Thyroid gland (tissue), 4 donors: Measurements from ENCODE around the gene MYOG.

Experiments used
- CTCF ChIP-seq, 6 experiments: fragments of 200-600 bp in 3 of 6; fragments of 450-650 bp in 3 of 6; sonication (generic) in 3 of 6; IDR thresholded peaks; one replicate each; pipeline ENCODE4 v1.5.1; 2016 to 2019; ENCODE audit warnings: antibody characterized with exemption in 6 of 6, mild to moderate bottlenecking in 2 of 6, inconsistent platforms in 1 of 6, moderate library complexity in 1 of 6
- POLR2A ChIP-seq, 2 donors: fragments of 450-650 bp; IDR thresholded peaks; one replicate each; pipeline ENCODE4 v1.6.1; 2017; ENCODE audit warnings: antibody characterized with exemption in 2 of 2, mild to moderate bottlenecking in 2 of 2, moderate library complexity in 1 of 2

DNA sequence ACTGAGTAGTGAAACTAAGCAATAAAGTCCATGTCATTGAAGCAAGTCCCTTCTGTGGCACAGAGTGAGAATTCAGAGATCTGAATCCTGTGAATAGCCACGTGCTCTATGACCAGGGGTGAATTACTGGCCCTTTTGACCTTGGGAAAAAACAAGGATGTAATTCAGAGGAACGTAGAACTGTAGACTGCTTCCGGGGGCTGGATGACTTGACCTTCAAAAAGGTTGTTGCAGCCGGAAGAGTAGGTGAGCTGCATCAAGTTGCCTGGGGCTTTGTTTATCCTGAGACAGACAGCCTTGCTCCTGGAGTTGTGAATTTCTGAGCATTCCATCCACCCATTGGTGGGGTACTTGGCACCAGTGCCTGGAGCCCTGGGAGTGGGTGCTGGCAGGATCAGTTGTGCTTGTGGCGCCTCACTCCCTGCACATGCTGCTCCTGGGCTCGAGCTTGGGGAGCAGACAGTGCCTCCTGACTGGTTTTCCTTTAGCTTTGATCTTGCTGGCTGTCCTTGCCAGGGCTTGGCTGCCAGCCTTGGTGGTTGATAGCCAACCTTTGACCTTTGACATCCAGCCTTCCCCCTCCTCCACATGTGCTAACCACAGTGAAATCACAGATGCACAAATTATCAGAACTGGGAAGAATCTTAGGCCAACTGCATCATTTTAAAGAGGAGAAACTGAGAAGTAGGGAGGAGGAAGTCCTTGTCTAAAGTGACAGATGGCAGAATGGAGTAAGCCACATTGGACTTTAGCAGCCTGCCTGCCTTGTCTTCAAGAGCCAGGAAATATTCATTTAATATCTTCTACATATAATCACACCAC lies 16.2 kb upstream of the MYOG start:
- no peak for TF ChIP-seq CTCF (IDR thresholded peaks at IDR 0.05)
- no peak for TF ChIP-seq POLR2A (IDR thresholded peaks at IDR 0.05)
